MCF 10A (cell line): ENCODE measurements around the gene TFPI. TPM values are rescaled to one million over a fixed set of nuclear protein-coding genes. Genes with fewer than 3 reads are reported as not detected.

Source experiments
- BruUV-seq: library from RNA; stranded (reverse); fragments of 400-500 nt; replicated peaks from 2 replicates; lab custom pipeline; 2021; lab: Mats Ljungman, UMichigan
- CTCF ChIA-PET: fragments of 300-600 bp; sonication (Branson Sonifier 250); formaldehyde crosslinking; extraction: SDS; loops from one replicate; lab custom pipeline; 2021; ENCODE audit warnings: antibody characterized with exemption, inconsistent platforms; lab: Yijun Ruan, JAX
- POLR2A ChIA-PET: fragments of 300-600, 350-650 bp; sonication (Branson Sonifier 250); formaldehyde crosslinking; extraction: SDS; loops from one replicate; lab custom pipeline; 2020; ENCODE audit warnings: antibody characterized with exemption, inconsistent platforms; lab: Yijun Ruan, JAX
- DNase-seq: peaks from one replicate; pipeline ENCODE4 v3.0.0-alpha.2; 2018; ENCODE audit not compliant: unreplicated experiment
- H3K27ac Mint-ChIP-seq: one replicate; pipeline ENCODE4 v1.8.0; 2022; ENCODE audit warnings: mild to moderate bottlenecking, low read depth, mixed read lengths; ENCODE audit not compliant: unreplicated experiment
- H3K27me3 Mint-ChIP-seq: one replicate; pipeline ENCODE4 v1.8.0; 2022; ENCODE audit warnings: mixed read lengths; ENCODE audit not compliant: insufficient read depth, unreplicated experiment
- H3K36me3 Mint-ChIP-seq: one replicate; pipeline ENCODE4 v1.8.0; 2022; ENCODE audit warnings: mild to moderate bottlenecking, moderate library complexity, mixed read lengths; ENCODE audit not compliant: insufficient read depth, unreplicated experiment
- H3K4me1 Mint-ChIP-seq: one replicate; pipeline ENCODE4 v1.8.0; 2022; ENCODE audit warnings: mixed read lengths; ENCODE audit not compliant: insufficient read depth, unreplicated experiment
- H3K4me3 Mint-ChIP-seq: one replicate; pipeline ENCODE4 v1.8.0; 2022; ENCODE audit warnings: mild to moderate bottlenecking, moderate library complexity, mixed read lengths; ENCODE audit not compliant: unreplicated experiment
- H3K9me3 Mint-ChIP-seq: one replicate; pipeline ENCODE4 v1.8.0; 2022; ENCODE audit warnings: mixed read lengths; ENCODE audit not compliant: unreplicated experiment
- intact Hi-C: fragments of 100-400 bp; cut with micrococcal nuclease; formaldehyde crosslinking; loops from 2 replicates; pipeline ENCODE4 v1.14.1; 2022
- total RNA-seq: library from RNA; stranded (reverse); gene quantifications from 2 replicates; pipeline ENCODE4 v1.2.3, GENCODE V29; 2022
- TF ChIP-seq, protein P1 (sequence below): fragments of 200-600 bp; IDR thresholded peaks from one replicate; pipeline ENCODE4 v1.8.0; 2022; ENCODE audit warnings: antibody characterized with exemption, mild to moderate bottlenecking; ENCODE audit not compliant: unreplicated experiment

The TFPI gene
- total RNA-seq, 1 experiment from 2014 or later: 67.4 TPM

DNA sequence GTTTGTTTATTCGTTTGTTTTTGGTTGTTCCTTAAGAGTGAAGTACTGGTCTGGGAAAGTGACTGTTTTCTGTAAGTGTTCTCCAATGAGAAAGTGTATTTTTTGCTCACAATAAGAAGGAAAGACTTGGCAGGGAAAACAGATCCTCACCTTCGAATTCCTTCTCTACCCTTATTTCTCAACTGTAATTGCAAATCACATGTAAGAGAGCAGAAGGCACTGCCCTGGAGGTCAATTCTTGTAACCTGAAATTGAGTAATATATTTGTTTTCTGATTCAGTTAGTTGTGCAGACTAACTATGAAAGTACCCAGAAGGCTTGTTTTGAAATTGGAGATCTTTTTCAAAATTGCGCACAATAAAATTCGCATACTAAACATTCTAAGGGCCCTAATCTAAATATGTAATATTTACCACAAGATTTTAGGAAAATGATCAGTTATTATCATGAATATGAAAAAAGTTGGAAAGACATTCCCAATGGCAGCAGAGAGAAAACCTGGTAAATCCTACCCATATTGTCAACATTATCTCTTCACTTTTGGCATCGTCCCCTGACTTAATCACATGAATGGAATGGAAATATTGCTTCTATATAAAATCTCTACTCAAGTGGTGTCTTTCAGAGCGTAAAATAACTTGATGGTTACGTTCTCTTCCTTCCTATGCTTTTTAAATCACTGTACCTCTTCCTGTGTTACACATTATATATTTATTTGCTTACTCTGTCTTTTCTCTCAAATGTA is 24.1 kb downstream of the TFPI start:
- intact Hi-C loops: loop anchor here (2.0 kb wide), 1 partner anchor 17 kb away; no protein-coding TSS in a partner anchor
- DNase-seq: peak; percentile 91
- BruUV-seq: no TSS peak
- TF ChIP-seq, protein P1, sequence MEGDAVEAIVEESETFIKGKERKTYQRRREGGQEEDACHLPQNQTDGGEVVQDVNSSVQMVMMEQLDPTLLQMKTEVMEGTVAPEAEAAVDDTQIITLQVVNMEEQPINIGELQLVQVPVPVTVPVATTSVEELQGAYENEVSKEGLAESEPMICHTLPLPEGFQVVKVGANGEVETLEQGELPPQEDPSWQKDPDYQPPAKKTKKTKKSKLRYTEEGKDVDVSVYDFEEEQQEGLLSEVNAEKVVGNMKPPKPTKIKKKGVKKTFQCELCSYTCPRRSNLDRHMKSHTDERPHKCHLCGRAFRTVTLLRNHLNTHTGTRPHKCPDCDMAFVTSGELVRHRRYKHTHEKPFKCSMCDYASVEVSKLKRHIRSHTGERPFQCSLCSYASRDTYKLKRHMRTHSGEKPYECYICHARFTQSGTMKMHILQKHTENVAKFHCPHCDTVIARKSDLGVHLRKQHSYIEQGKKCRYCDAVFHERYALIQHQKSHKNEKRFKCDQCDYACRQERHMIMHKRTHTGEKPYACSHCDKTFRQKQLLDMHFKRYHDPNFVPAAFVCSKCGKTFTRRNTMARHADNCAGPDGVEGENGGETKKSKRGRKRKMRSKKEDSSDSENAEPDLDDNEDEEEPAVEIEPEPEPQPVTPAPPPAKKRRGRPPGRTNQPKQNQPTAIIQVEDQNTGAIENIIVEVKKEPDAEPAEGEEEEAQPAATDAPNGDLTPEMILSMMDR: no peak
- Mint-ChIP-seq H3K4me3 (peak overlapping the region; percentile 59), H3K4me1 (peaks cover 34% of the 10 kb centered on the region), H3K36me3 (peaks cover 26% of the 10 kb centered on the region), H3K9me3 (peaks cover 14% of the 10 kb centered on the region), H3K27ac (peak overlapping the region; percentile 82), H3K27me3 (no peaks in the 10 kb centered on the region)
- POLR2A ChIA-PET: interaction anchor here (0.7 to 5.1 kb wide), 12 partner anchors 10 to 48 kb away, joined by 3 to 73 read pairs (median 4); partner anchors contain the start of gene TFPI
- CTCF ChIA-PET: interaction anchor here (1.1 to 7.3 kb wide), 7 partner anchors 14 to 35 kb away, joined by 3 to 39 read pairs (median 4); no protein-coding TSS in a partner anchor

DNA sequence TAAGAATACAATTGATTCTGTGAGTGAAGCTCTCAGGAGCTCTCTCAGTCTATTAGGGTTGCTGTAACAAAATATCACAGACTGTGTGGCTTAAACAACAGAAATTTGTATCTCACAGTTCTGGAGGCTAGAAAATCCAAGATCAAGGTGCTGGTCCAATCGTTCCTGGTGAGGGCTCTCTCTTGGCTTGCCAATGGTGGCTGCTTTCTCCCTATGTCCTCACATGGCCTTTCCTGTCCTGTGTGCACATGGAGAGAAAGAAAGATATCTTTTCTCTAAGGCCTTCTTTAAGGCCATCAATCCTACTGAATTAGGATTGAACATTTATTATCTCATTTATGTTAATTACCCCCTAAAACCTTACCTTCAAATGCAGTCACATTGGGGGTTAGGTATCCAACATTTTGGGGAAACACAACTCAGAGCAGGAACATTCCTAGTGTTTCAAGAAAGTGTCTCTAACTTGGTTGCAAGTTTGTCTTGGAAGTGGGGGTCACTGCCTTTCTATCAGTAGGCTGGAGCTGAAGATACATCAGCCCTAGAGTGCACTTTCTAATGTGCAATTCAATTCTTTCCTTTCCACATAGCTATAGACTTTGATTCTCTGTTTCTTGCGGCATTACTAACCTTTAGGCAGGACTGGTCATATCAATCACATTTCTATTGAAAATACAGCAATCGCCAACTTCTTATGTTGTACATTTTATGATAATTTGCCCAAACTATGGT is 24.8 kb downstream of the TFPI start:
- intact Hi-C loops: no loop called here
- Mint-ChIP-seq H3K27me3 (no peaks in the 10 kb centered on the region), H3K36me3 (peaks cover 27% of the 10 kb centered on the region), H3K27ac (peak overlapping the region; percentile 82), H3K4me1 (peaks cover 35% of the 10 kb centered on the region), H3K9me3 (peaks cover 7% of the 10 kb centered on the region), H3K4me3 (peak overlapping the region; percentile 59)
- no TSS peak for BruUV-seq
- ChIA-PET POLR2A (interaction anchor here (0.6 to 5.1 kb wide), 9 partner anchors 10 to 1750 kb away, joined by 3 to 73 read pairs (median 3); partner anchors contain the start of genes TFPI and ZC3H15), CTCF (interaction anchor here (1.1 to 1.5 kb wide), 5 partner anchors 15 to 30 kb away, joined by 3 to 6 read pairs (median 3); no protein-coding TSS in a partner anchor)
- DNase-seq: no peak
- TF ChIP-seq, protein P1: no peak

GRCh38 chr2:187528042-187528441 is 26.2 kb downstream of the TFPI start:
- Mint-ChIP-seq H3K9me3 (no peaks in the 10 kb centered on the region), H3K4me1 (peaks cover 35% of the 10 kb centered on the region), H3K36me3 (peaks cover 25% of the 10 kb centered on the region), H3K27ac (no peak overlapping the region), H3K4me3 (no peak overlapping the region), H3K27me3 (no peaks in the 10 kb centered on the region)
- no peak for DNase-seq
- ChIA-PET POLR2A (interaction anchor here (0.6 to 1.0 kb wide), 2 partner anchors 17 to 23 kb away, joined by 3 read pairs; no protein-coding TSS in a partner anchor), CTCF (interaction anchor here (1.6 kb wide), 1 partner anchor 28 kb away, joined by 5 read pairs; no protein-coding TSS in a partner anchor)
- intact Hi-C loops: no loop called here
- TF ChIP-seq, protein P1: no peak
- no TSS peak for BruUV-seq
